ENCODE measurements around the gene AADACL2. TPM values are rescaled to one million over a fixed set of nuclear protein-coding genes. Genes with fewer than 3 reads are reported as not detected.

Gene AADACL2
- total RNA-seq, 2 donors from 2014 or later, result 0.62 TPM; not detected in 1

- no peaks in the 10 kb centered on the region for H3K36me3 ChIP-seq
- H3K4me3 ChIP-seq, result no peak overlapping the region
- H3K27me3 ChIP-seq (replicated peaks; ENCODE audit: insufficient read depth), result no peaks in the 10 kb centered on the region
- H3K9me3 ChIP-seq, result no peaks in the 10 kb centered on the region
- H3K4me1 ChIP-seq (replicated peaks), result no peaks in the 10 kb centered on the region
- no peak for TF ChIP-seq POLR2AphosphoS5 (IDR thresholded peaks at IDR 0.05)
- TF ChIP-seq POLR2A (IDR thresholded peaks at IDR 0.05), result no peak
- no peak for TF ChIP-seq CTCF (IDR thresholded peaks at IDR 0.05)
- H3K27ac ChIP-seq, result no peak overlapping the region
- DNase-seq (ENCODE audit: low spot score), result no peak
- intact Hi-C loops (cut with DNase I), result no loop called here
These were observed 41.2 kb downstream of the AADACL2 start for GRCh38 chr3:151774910-151775309.

- H3K4me1 ChIP-seq (replicated peaks), result no peaks in the 10 kb centered on the region
- H3K9me3 ChIP-seq, result no peaks in the 10 kb centered on the region
- 76% methylated on average over 4 of the region's 4 CpGs for WGBS
- no peaks in the 10 kb centered on the region for H3K27me3 ChIP-seq (replicated peaks; ENCODE audit: insufficient read depth)
- H3K36me3 ChIP-seq, result no peaks in the 10 kb centered on the region
- intact Hi-C loops (cut with DNase I), result no loop called here
- H3K4me3 ChIP-seq, result no peak overlapping the region
- TF ChIP-seq CTCF (IDR thresholded peaks at IDR 0.05), result no peak
- no peak for TF ChIP-seq POLR2A (IDR thresholded peaks at IDR 0.05)
- no peak for TF ChIP-seq POLR2AphosphoS5 (IDR thresholded peaks at IDR 0.05)
- no peak for DNase-seq (ENCODE audit: low spot score)
- H3K27ac ChIP-seq, result no peak overlapping the region
These were observed 41.9 kb downstream of the AADACL2 start for GRCh38 chr3:151775314-151776258.

GRCh38 chr3:151776259-151776740 lies 42.6 kb downstream of the AADACL2 start:
- H3K4me1 ChIP-seq (replicated peaks), result no peaks in the 10 kb centered on the region
- no peak for TF ChIP-seq CTCF (IDR thresholded peaks at IDR 0.05)
- TF ChIP-seq POLR2A (IDR thresholded peaks at IDR 0.05), result no peak
- TF ChIP-seq POLR2AphosphoS5 (IDR thresholded peaks at IDR 0.05), result no peak
- no peaks in the 10 kb centered on the region for H3K9me3 ChIP-seq
- H3K4me3 ChIP-seq, result no peak overlapping the region
- no peaks in the 10 kb centered on the region for H3K36me3 ChIP-seq
- H3K27me3 ChIP-seq (replicated peaks; ENCODE audit: insufficient read depth), result no peaks in the 10 kb centered on the region
- H3K27ac ChIP-seq, result no peak overlapping the region
- no peak for DNase-seq (ENCODE audit: low spot score)
- 70% methylated on average over 1 of the region's 1 CpG for WGBS
- intact Hi-C loops (cut with DNase I), result no loop called here

GRCh38 chr3:151777880-151778279 lies 44.2 kb downstream of the AADACL2 start:
- Histone ChIP-seq H3K4me3 (no peak overlapping the region), H3K4me1 (replicated peaks) (no peaks in the 10 kb centered on the region), H3K36me3 (no peaks in the 10 kb centered on the region), H3K9me3 (no peaks in the 10 kb centered on the region), H3K27ac (no peak overlapping the region), H3K27me3 (replicated peaks; ENCODE audit: insufficient read depth) (no peaks in the 10 kb centered on the region)
- intact Hi-C loops (cut with DNase I), result no loop called here
- 60% methylated on average over 2 of the region's 2 CpGs for WGBS
- no peak for DNase-seq (ENCODE audit: low spot score)
- no peak for TF ChIP-seq POLR2AphosphoS5 (IDR thresholded peaks at IDR 0.05)
- TF ChIP-seq POLR2A (IDR thresholded peaks at IDR 0.05), result no peak
- TF ChIP-seq CTCF (IDR thresholded peaks at IDR 0.05), result no peak

GRCh38 chr3:151787626-151788025 lies 53.9 kb downstream of the AADACL2 start:
- no peaks in the 10 kb centered on the region for H3K9me3 ChIP-seq
- intact Hi-C loops (cut with DNase I), result no loop called here

More at GRCh38 chr3:151787626-151788025, 53.9 kb downstream of the AADACL2 start:
- no peak for DNase-seq (ENCODE audit: low spot score)
- H3K4me1 ChIP-seq (replicated peaks), result no peaks in the 10 kb centered on the region
- H3K27ac ChIP-seq, result no peak overlapping the region
- H3K4me3 ChIP-seq, result no peak overlapping the region
- TF ChIP-seq POLR2AphosphoS5 (IDR thresholded peaks at IDR 0.05) (no peak), CTCF (IDR thresholded peaks at IDR 0.05) (no peak), POLR2A (IDR thresholded peaks at IDR 0.05) (no peak)
- H3K36me3 ChIP-seq, result no peaks in the 10 kb centered on the region
- no peaks in the 10 kb centered on the region for H3K27me3 ChIP-seq (replicated peaks; ENCODE audit: insufficient read depth)

All from prostate gland (tissue), 2 donors.